Gastrocnemius medialis (tissue), 4 donors: ENCODE results near the gene NTNG2. TPM values are rescaled to one million over a fixed set of nuclear protein-coding genes. Genes with fewer than 3 reads are reported as not detected.

Experiments used
- ATAC-seq, 2 donors: fragments of 150-250 bp; one replicate each; pipeline ENCODE4 v1.9.1; 2016
- DNase-seq, 2 donors: peaks; one replicate each; pipeline ENCODE4 v3.0.0-alpha.2; 2019
- H3K27ac ChIP-seq, 4 donors: fragments of 200-600 bp; sonication (generic); 1 replicate in 1 of 4; 2 replicates in 3 of 4; pipeline ENCODE4 v1.5.1; 2016 to 2018; ENCODE audit warnings: mild to moderate bottlenecking in 2 of 4, moderate library complexity in 1 of 4
- H3K27me3 ChIP-seq, 3 donors: fragments of 200-600 bp; sonication (generic) in 2 of 3; 1 replicate in 1 of 3; 2 replicates in 2 of 3; pipeline versions ENCODE4 v1.5.1 to v1.6.0; 2016 to 2019; ENCODE audit warnings: mild to moderate bottlenecking in 1 of 3, moderate library complexity in 1 of 3
- H3K36me3 ChIP-seq, 2 donors: fragments of 200-600 bp; sonication (generic) in 1 of 2; one replicate each; pipeline ENCODE4 v1.5.1; 2017 to 2018
- H3K4me1 ChIP-seq, 2 donors: fragments of 200-600 bp; sonication (generic) in 1 of 2; one replicate each; pipeline ENCODE4 v1.5.1; 2016 to 2017; ENCODE audit warnings: mild to moderate bottlenecking in 2 of 2
- H3K4me3 ChIP-seq, 4 donors: fragments of 200-600 bp; sonication (generic) in 3 of 4; 1 replicate in 1 of 4; 2 replicates in 3 of 4; pipeline ENCODE4 v1.5.1; 2016 to 2019; ENCODE audit warnings: mild to moderate bottlenecking in 2 of 4
- H3K9me3 ChIP-seq, 3 donors: fragments of 200-600 bp; sonication (generic) in 2 of 3; 1 replicate in 1 of 3; 2 replicates in 2 of 3; pipeline ENCODE4 v1.5.1; 2016 to 2019
- POLR2A ChIP-seq, 2 donors: fragments of 450-650 bp; IDR thresholded peaks; one replicate each; pipeline ENCODE4 v1.6.1; 2017; ENCODE audit warnings: antibody characterized with exemption in 2 of 2, mild to moderate bottlenecking in 2 of 2, moderate library complexity in 2 of 2
- in situ Hi-C, 4 donors: fragments of 200-750 bp; cut with MboI; loops; one replicate each; pipeline versions ENCODE4 v1.15.0 to v1.8.0; 2017; ENCODE audit warnings: low sequenced_read_pairs in 4 of 4
- intact Hi-C: fragments of 100-400 bp; cut with DNase I; formaldehyde crosslinking; loops from one replicate; pipeline ENCODE4 v1.15.1; 2023; ENCODE audit warnings: low total_unique reads
- total RNA-seq, 4 donors: library from RNA; depleted of rRNA; stranded (reverse); fragments of >200 nt; gene quantifications; one replicate each; pipeline versions ENCODE4 v1.1.0 to v1.2.3, GENCODE V29; 2016
- TF ChIP-seq, protein P1 (sequence below), 5 experiments: fragments of 450-650 bp in 3 of 5; fragments of 200-600 bp in 2 of 5; sonication (generic) in 2 of 5; IDR thresholded peaks in 4 of 5; conservative IDR thresholded peaks in 1 of 5; 1 replicate in 4 of 5; 2 replicates in 1 of 5; pipeline ENCODE4 v1.5.1; 2016 to 2019; ENCODE audit warnings: antibody characterized with exemption in 5 of 5, mild to moderate bottlenecking in 3 of 5, moderate library complexity in 3 of 5

The NTNG2 gene
- total RNA-seq, 4 donors from 2014 or later, result 0.15 to 0.61 (median 0.19) TPM

DNA sequence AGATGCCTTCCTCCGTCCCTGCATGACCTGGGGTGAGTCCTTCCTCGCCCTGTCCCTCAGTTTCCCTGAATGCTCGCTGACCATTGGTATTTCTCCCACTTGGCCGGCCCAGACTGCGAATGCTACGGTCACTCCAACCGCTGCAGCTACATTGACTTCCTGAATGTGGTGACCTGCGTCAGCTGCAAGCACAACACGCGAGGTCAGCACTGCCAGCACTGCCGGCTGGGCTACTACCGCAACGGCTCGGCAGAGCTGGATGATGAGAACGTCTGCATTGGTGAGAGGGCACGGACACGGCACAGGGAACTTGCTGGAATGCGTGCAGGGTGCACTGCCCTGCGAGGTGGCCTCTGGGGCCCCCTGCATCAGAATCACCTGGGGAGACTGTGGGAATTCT, 77.1 kb downstream of the NTNG2 start:
- Histone ChIP-seq H3K4me1 (peaks cover 0 to 10% of the 10 kb centered on the region in 2 donors), H3K27ac (no peak overlapping the region), H3K36me3 (no peaks in the 10 kb centered on the region), H3K4me3 (no peak overlapping the region), H3K27me3 (peaks cover 26 to 28% (median 28%) of the 10 kb centered on the region in 3 donors), H3K9me3 (no peaks in the 10 kb centered on the region)
- DNase-seq, result no peak
- ATAC-seq, result no peak
- TF ChIP-seq POLR2A (IDR thresholded peaks at IDR 0.05), result no peak
- TF ChIP-seq, protein P1, sequence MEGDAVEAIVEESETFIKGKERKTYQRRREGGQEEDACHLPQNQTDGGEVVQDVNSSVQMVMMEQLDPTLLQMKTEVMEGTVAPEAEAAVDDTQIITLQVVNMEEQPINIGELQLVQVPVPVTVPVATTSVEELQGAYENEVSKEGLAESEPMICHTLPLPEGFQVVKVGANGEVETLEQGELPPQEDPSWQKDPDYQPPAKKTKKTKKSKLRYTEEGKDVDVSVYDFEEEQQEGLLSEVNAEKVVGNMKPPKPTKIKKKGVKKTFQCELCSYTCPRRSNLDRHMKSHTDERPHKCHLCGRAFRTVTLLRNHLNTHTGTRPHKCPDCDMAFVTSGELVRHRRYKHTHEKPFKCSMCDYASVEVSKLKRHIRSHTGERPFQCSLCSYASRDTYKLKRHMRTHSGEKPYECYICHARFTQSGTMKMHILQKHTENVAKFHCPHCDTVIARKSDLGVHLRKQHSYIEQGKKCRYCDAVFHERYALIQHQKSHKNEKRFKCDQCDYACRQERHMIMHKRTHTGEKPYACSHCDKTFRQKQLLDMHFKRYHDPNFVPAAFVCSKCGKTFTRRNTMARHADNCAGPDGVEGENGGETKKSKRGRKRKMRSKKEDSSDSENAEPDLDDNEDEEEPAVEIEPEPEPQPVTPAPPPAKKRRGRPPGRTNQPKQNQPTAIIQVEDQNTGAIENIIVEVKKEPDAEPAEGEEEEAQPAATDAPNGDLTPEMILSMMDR (IDR thresholded peaks at IDR 0.05 in 4 of 5, conservative IDR thresholded peaks at IDR 0.05 in 1 of 5), result no peak
- in situ Hi-C loops (loop anchor here in 1 of 4 donors (10.0 kb wide), 1 partner anchor 64 kb away; no protein-coding TSS in a partner anchor), intact Hi-C loops (loop anchor here (10.0 kb wide), 1 partner anchor 326 kb away; no protein-coding TSS in a partner anchor)

GRCh38 chr9:132239518-132239917, 77.7 kb downstream of the NTNG2 start:
- H3K36me3 ChIP-seq, result no peaks in the 10 kb centered on the region
- TF ChIP-seq, protein P1 (IDR thresholded peaks at IDR 0.05 in 4 of 5, conservative IDR thresholded peaks at IDR 0.05 in 1 of 5), result no peak
- no peak overlapping the region for H3K4me3 ChIP-seq
- in situ Hi-C loops (loop anchor here in 1 of 4 donors (10.0 kb wide), 1 partner anchor 65 kb away; no protein-coding TSS in a partner anchor), intact Hi-C loops (loop anchor here (10.0 kb wide), 1 partner anchor 325 kb away; no protein-coding TSS in a partner anchor)
- ATAC-seq (no peak), DNase-seq (no peak)
- no peaks in the 10 kb centered on the region for H3K9me3 ChIP-seq
- no peak overlapping the region for H3K27ac ChIP-seq
- H3K4me1 ChIP-seq, result peaks cover 0 to 10% of the 10 kb centered on the region in 2 donors
- peaks cover 26 to 28% (median 28%) of the 10 kb centered on the region in 3 donors for H3K27me3 ChIP-seq

DNA sequence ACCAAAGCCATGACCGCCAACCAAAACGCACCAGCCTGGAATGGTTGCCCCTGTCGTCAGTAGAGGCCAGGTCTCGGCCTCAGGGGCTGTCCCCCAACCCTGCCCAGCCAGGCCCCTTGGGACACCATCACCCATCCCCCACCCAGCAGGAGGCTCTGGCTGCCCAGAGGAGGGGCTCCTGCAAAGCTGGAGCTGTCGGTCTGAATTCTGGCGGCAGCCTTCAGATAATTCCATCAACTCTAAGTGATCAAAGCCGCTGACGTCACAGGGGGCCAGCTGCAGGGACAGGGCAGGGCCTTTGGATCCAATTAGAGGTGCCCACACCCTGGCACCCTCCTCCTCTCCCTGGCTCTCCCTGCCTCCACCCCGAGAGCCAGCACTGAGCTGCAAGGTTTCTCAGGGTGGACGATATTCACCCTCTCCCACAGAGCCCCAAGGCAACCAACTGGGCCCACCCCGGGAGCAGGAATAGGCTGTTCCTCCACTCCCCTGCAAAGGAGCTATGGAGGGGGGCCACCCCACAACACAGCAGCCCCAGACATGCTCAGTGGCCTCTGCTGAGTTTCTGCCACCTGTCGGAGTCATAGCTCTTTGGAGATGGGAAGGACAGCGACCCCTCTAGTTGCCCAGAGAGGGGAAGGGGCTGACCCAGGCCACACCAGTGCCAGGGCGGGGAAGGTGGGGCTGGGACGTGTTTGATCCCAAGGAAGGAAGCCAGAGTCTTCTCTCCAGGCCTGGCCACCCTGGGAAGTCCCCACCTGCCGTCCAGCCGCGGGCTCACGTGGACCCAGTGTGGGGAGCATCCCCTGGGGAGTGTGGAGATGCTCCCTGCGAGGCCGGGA, 78.4 kb downstream of the NTNG2 start:
- DNase-seq, result no peak
- H3K4me3 ChIP-seq, result peak overlapping the region; percentile 53 to 70 (median 56)
- in situ Hi-C loops, result loop anchor here in 1 of 4 donors (10.0 kb wide), 1 partner anchor 65 kb away; no protein-coding TSS in a partner anchor

GRCh38 chr9:132240841-132241482, 79.1 kb downstream of the NTNG2 start:
- Histone ChIP-seq H3K4me3 (peak overlapping the region; percentile 53 to 70 (median 56)), H3K4me1 (peaks cover 0 to 9% of the 10 kb centered on the region in 2 donors), H3K9me3 (no peaks in the 10 kb centered on the region), H3K36me3 (no peaks in the 10 kb centered on the region), H3K27ac (no peak overlapping the region), H3K27me3 (peaks cover 28 to 30% (median 28%) of the 10 kb centered on the region in 3 donors)
- no peak for TF ChIP-seq POLR2A (IDR thresholded peaks at IDR 0.05)
- TF ChIP-seq, protein P1 (IDR thresholded peaks at IDR 0.05 in 4 of 5, conservative IDR thresholded peaks at IDR 0.05 in 1 of 5), result no peak
- in situ Hi-C loops, result no loop called here
- DNase-seq (peak; percentile 85 to 88), ATAC-seq (peak; percentile 75 to 84)
- intact Hi-C loops, result loop anchor here (10.0 kb wide), 1 partner anchor 646 kb away; no protein-coding TSS in a partner anchor

More for the DNA sequence above, 78.4 kb downstream of the NTNG2 start:
- Histone ChIP-seq H3K36me3 (no peaks in the 10 kb centered on the region), H3K27me3 (peaks cover 26 to 28% (median 28%) of the 10 kb centered on the region in 3 donors), H3K27ac (no peak overlapping the region), H3K4me1 (peaks cover 0 to 10% of the 10 kb centered on the region in 2 donors), H3K9me3 (no peaks in the 10 kb centered on the region)
- ATAC-seq, result no peak
- intact Hi-C loops, result loop anchor here (10.0 kb wide), 2 partner anchors 325 to 645 kb away; no protein-coding TSS in a partner anchor
- TF ChIP-seq, protein P1 (IDR thresholded peaks at IDR 0.05 in 4 of 5, conservative IDR thresholded peaks at IDR 0.05 in 1 of 5), result no peak
- no peak for TF ChIP-seq POLR2A (IDR thresholded peaks at IDR 0.05)
